GM12892 (cell line): Measurements from ENCODE around the gene AFF3.

Experiments used
- DNase-seq: peaks from one replicate; pipeline ENCODE4 v3.0.0; 2011; ENCODE audit not compliant: insufficient read length
- FAIRE-seq: peaks from 2 replicates; lab custom pipeline; 2011; peaks lifted over from hg19 to GRCh38; lab: Jason Lieb, UNC
- POLR2A ChIP-seq: IDR thresholded peaks from 2 replicates; pipeline ENCODE4 v1.6.1; 2011; ENCODE audit warnings: low read depth, low read length, control low read depth
- POLR2AphosphoS5 ChIP-seq: IDR thresholded peaks from 2 replicates; pipeline ENCODE4 v1.6.1; 2011; ENCODE audit warnings: low read depth, low read length, control low read depth
- TAF1 ChIP-seq: IDR thresholded peaks from 2 replicates; pipeline ENCODE4 v1.6.1; 2011; ENCODE audit warnings: low read depth, mild to moderate bottlenecking, control low read depth, low read length, borderline replicate concordance

The AFF3 gene

GRCh38 chr2:99812426-99812825 lies 330.0 kb downstream of the AFF3 start:
- TF ChIP-seq POLR2A, result no peak
- no peak for TF ChIP-seq POLR2AphosphoS5
- TF ChIP-seq TAF1, result no peak
- FAIRE-seq (no peak), DNase-seq (no peak)

DNA sequence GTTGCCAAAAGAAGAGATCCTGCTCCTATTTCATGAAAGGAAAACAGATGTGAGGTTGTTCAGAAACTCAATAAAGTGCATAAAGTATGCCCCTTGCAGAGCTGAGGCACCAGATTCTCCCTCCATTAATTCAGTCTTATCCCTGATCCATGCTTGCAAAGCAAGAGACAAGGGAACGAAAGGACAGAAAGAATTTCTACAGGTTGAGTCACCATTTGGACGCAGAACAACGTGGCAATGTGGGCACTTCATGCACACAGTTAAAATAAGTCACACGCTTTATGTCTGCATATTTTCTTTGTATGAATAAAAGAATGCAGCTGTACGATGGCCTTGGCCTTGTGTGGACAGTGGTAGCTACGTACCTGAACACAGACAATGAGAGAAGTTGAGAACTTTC lies 330.8 kb downstream of the AFF3 start:
- FAIRE-seq (no peak), DNase-seq (no peak)
- TF ChIP-seq TAF1, result no peak
- no peak for TF ChIP-seq POLR2A
- TF ChIP-seq POLR2AphosphoS5, result no peak

DNA sequence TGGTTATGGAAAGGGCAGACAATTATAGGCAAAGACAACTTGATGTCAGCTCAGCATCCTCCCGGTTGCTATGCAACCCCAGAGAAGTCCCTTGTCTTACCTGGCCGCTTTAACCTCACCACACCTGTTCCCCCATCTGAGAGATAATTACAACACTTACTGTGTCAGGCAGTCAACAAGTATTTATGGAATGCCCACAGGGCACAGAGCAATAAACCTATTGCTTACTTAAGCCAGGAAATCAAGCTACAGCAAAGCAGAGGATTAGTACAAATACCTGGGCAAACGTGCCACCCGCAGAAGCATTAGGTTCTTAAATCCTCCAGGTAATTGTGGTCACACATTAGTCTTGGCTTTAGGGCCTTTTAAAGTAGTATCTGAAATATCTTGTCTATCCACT lies 332.2 kb downstream of the AFF3 start:
- no peak for FAIRE-seq
- TF ChIP-seq TAF1, result no peak
- TF ChIP-seq POLR2A, result no peak
- TF ChIP-seq POLR2AphosphoS5, result no peak
- DNase-seq, result no peak

- TF ChIP-seq POLR2A, result no peak
- TF ChIP-seq POLR2AphosphoS5, result no peak
- TF ChIP-seq TAF1, result no peak
- DNase-seq (no peak), FAIRE-seq (no peak)
These were observed 333.0 kb downstream of the AFF3 start for GRCh38 chr2:99809259-99809900.

- TF ChIP-seq TAF1 (no peak), POLR2AphosphoS5 (no peak), POLR2A (no peak)
- no peak for DNase-seq
- no peak for FAIRE-seq
These were observed 333.8 kb downstream of the AFF3 start for GRCh38 chr2:99808361-99809200.

GRCh38 chr2:99806758-99807157 lies 335.6 kb downstream of the AFF3 start:
- TF ChIP-seq TAF1 (no peak), POLR2AphosphoS5 (no peak), POLR2A (no peak)

DNA sequence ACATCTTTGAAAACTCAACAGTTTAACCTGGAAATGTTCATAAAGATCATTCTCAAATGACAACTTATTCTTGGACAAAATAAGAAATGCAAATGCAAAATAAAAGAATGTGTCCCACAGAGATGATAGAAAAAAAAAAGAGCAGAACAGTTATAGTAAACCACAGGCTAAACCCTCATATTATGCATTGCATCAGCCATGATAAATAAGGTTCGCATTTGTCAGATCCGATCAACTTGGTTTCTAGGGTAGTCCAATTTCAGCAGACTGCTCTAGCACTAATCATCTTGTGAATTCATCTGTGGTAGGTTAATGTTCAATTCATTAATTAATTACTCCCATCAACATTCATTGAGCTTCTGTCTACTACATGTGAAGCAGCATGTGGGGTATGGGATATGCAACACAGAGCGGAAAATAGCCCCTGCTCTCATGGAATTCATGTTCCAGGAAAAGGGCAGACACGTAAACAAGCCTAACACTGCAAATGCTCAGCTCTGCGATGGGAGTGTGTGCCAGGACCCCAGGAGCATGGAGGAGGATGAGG lies 336.4 kb downstream of the AFF3 start:
- DNase-seq, result no peak
- no peak for FAIRE-seq
- no peak for TF ChIP-seq POLR2AphosphoS5
- no peak for TF ChIP-seq TAF1
- no peak for TF ChIP-seq POLR2A

More at GRCh38 chr2:99806758-99807157, 335.6 kb downstream of the AFF3 start:
- FAIRE-seq (no peak), DNase-seq (no peak)

GRCh38 chr2:99803846-99804245 lies 338.5 kb downstream of the AFF3 start:
- TF ChIP-seq POLR2A, result no peak
- FAIRE-seq, result no peak
- no peak for DNase-seq

- DNase-seq (no peak), FAIRE-seq (no peak)
- no peak for TF ChIP-seq POLR2A
- TF ChIP-seq TAF1, result no peak
- no peak for TF ChIP-seq POLR2AphosphoS5
These were observed 339.7 kb downstream of the AFF3 start for GRCh38 chr2:99802734-99803133.

DNA sequence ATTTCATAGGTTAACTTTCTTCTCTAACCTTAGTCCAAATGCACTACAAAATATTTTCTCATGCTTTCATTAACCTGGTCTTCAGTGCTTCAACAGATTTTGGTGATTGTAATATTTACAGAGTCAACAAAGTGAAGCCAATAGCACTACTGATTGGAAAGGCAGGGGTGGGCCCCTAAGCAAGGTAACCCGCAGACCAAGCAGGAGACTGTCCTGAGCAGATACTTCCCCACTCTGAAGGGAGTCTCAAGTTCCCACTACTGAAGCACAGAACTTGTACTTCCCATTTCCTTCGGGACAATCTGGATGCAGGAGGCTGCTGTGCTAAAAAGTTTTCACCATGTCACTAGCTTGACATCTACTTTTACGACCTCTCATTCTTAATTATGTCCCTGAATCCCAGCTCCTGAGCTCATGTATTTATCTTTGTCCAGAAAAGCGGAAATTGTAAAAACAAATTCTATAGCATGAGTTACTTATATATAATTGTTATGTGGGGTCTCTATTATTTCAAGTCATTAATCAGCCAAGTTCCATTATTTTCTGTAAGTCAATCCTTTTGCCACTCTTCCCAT lies 341.0 kb downstream of the AFF3 start:
- FAIRE-seq (no peak), DNase-seq (no peak)
- TF ChIP-seq POLR2A (no peak), TAF1 (no peak)

- DNase-seq (no peak), FAIRE-seq (no peak)
- TF ChIP-seq POLR2A, result no peak
- no peak for TF ChIP-seq TAF1
- TF ChIP-seq POLR2AphosphoS5, result no peak
These were observed 344.9 kb downstream of the AFF3 start for GRCh38 chr2:99797475-99797874.
